SK-N-MC (cell line): Measurements from ENCODE around the gene BTNL3.

Source experiments
- EZH2 ChIP-seq: fragments of 200-600 bp; sonication (generic); IDR thresholded peaks from one replicate; pipeline ENCODE4 v1.6.1; 2017; ENCODE audit warnings: antibody characterized with exemption
- FOXP2 ChIP-seq: optimal IDR thresholded peaks from 2 replicates; pipeline ENCODE3; 2011; ENCODE audit warnings: mild to moderate bottlenecking, moderate library complexity; ENCODE audit not compliant: insufficient read depth; ENCODE audit errors: extremely low read length, control extremely low read depth
- POLR2AphosphoS5 ChIP-seq: IDR thresholded peaks from 2 replicates; pipeline ENCODE4 v1.6.1; 2012; ENCODE audit warnings: mild to moderate bottlenecking, low read depth, low read length, borderline replicate concordance

GRCh38 chr5:181050016-181050415 lies 61.4 kb downstream of the BTNL3 start:
- no peak for TF ChIP-seq EZH2
- no peak for TF ChIP-seq POLR2AphosphoS5
- no peak for TF ChIP-seq FOXP2
